Stimulated activated naive B cell treated with anti-CD40 and anti-IgM and Interleukin-4, amounts not matched to agents 10 μg/mL and 1 μg/mL and 100 μg/mL, for 72 hours (primary cell): ENCODE data around the gene DTNB.
A peak's percentile ranks its signal among the peaks of the same experiment; 100 is the strongest.

Experiments used
- ATAC-seq, 2 donors: fragments of 150-1000 bp; cut with Tn5 transposase; replicated peaks; 2 replicates each; pipeline ENCODE4 v1.10.0; 2021; ENCODE audit warnings: moderate library complexity in 1 of 2
- DNase-seq: peaks from one replicate; pipeline ENCODE4 v3.0.0; 2021
- H3K27ac Mint-ChIP-seq: one replicate; pipeline ENCODE4 v1.8.0; 2022; ENCODE audit warnings: mild to moderate bottlenecking, mixed read lengths
- H3K27me3 Mint-ChIP-seq, 2 donors: one replicate each; pipeline ENCODE4 v1.8.0; 2022; ENCODE audit warnings: mixed read lengths in 2 of 2
- H3K36me3 Mint-ChIP-seq, 2 donors: one replicate each; pipeline ENCODE4 v1.8.0; 2022; ENCODE audit warnings: mixed read lengths in 2 of 2, mild to moderate bottlenecking in 1 of 2
- H3K4me1 Mint-ChIP-seq, 2 donors: one replicate each; pipeline ENCODE4 v1.8.0; 2022; ENCODE audit warnings: mixed read lengths in 2 of 2, mild to moderate bottlenecking in 1 of 2
- H3K4me3 Mint-ChIP-seq, 2 donors: one replicate each; pipeline ENCODE4 v1.8.0; 2022; ENCODE audit warnings: mild to moderate bottlenecking in 2 of 2, mixed read lengths in 2 of 2, moderate library complexity in 1 of 2
- H3K9me3 Mint-ChIP-seq, 2 donors: one replicate each; pipeline ENCODE4 v1.8.0; 2022; ENCODE audit warnings: mixed read lengths in 2 of 2, mild to moderate bottlenecking in 1 of 2

The DTNB gene

GRCh38 chr2:25334482-25334881, 338.9 kb downstream of the DTNB start:
- Mint-ChIP-seq H3K36me3 (peaks cover 11 to 33% of the 10 kb centered on the region in 2 donors), H3K4me3 (no peak overlapping the region), H3K9me3 (no peaks in the 10 kb centered on the region), H3K4me1 (peaks cover 54 to 73% of the 10 kb centered on the region in 2 donors), H3K27ac (no peak overlapping the region), H3K27me3 (no peaks in the 10 kb centered on the region)
- DNase-seq (no peak), ATAC-seq (no peak)

GRCh38 chr2:25333981-25334380, 339.4 kb downstream of the DTNB start:
- Mint-ChIP-seq H3K27me3 (no peaks in the 10 kb centered on the region), H3K27ac (no peak overlapping the region), H3K4me3 (no peak overlapping the region), H3K36me3 (peaks cover 11 to 34% of the 10 kb centered on the region in 2 donors), H3K9me3 (no peaks in the 10 kb centered on the region), H3K4me1 (peaks cover 51 to 68% of the 10 kb centered on the region in 2 donors)
- ATAC-seq (no peak), DNase-seq (no peak)

GRCh38 chr2:25332571-25332970, 340.8 kb downstream of the DTNB start:
- no peak overlapping the region for H3K27ac Mint-ChIP-seq
- H3K27me3 Mint-ChIP-seq = peaks cover 0 to 3% of the 10 kb centered on the region in 2 donors
- peaks cover 15 to 46% of the 10 kb centered on the region in 2 donors for H3K36me3 Mint-ChIP-seq
- DNase-seq = no peak
- peaks cover 45 to 57% of the 10 kb centered on the region in 2 donors for H3K4me1 Mint-ChIP-seq
- H3K4me3 Mint-ChIP-seq = no peak overlapping the region
- H3K9me3 Mint-ChIP-seq = peaks cover 4% of the 10 kb centered on the region in 2 donors
- ATAC-seq = no peak

GRCh38 chr2:25331686-25332365, 341.6 kb downstream of the DTNB start:
- DNase-seq (no peak), ATAC-seq (peak in 1 of 2 donors; percentile 63)
- H3K9me3 Mint-ChIP-seq = peaks cover 9 to 11% of the 10 kb centered on the region in 2 donors
- H3K4me3 Mint-ChIP-seq = no peak overlapping the region
- H3K27ac Mint-ChIP-seq = no peak overlapping the region
- H3K36me3 Mint-ChIP-seq = peaks cover 22 to 47% of the 10 kb centered on the region in 2 donors
- H3K27me3 Mint-ChIP-seq = peaks cover 0 to 8% of the 10 kb centered on the region in 2 donors
- H3K4me1 Mint-ChIP-seq = peaks cover 39 to 49% of the 10 kb centered on the region in 2 donors

- Mint-ChIP-seq H3K4me3 (no peak overlapping the region), H3K9me3 (peaks cover 13 to 17% of the 10 kb centered on the region in 2 donors), H3K4me1 (peaks cover 33 to 41% of the 10 kb centered on the region in 2 donors), H3K27ac (no peak overlapping the region), H3K36me3 (peaks cover 29 to 54% of the 10 kb centered on the region in 2 donors), H3K27me3 (peaks cover 4 to 13% of the 10 kb centered on the region in 2 donors)
- DNase-seq (no peak), ATAC-seq (no peak)
Measured at GRCh38 chr2:25330937-25331336, 342.4 kb downstream of the DTNB start.

- no peak overlapping the region for H3K4me3 Mint-ChIP-seq
- H3K36me3 Mint-ChIP-seq = peaks cover 33 to 59% of the 10 kb centered on the region in 2 donors
- peaks cover 29 to 35% of the 10 kb centered on the region in 2 donors for H3K4me1 Mint-ChIP-seq
- H3K9me3 Mint-ChIP-seq = peaks cover 16 to 20% of the 10 kb centered on the region in 2 donors
- H3K27me3 Mint-ChIP-seq = peaks cover 8 to 14% of the 10 kb centered on the region in 2 donors
- DNase-seq (no peak), ATAC-seq (no peak)
- H3K27ac Mint-ChIP-seq = no peak overlapping the region
Measured at GRCh38 chr2:25330273-25330672, 343.1 kb downstream of the DTNB start.

- Mint-ChIP-seq H3K27ac (no peak overlapping the region), H3K4me1 (peaks cover 18 to 20% of the 10 kb centered on the region in 2 donors)
Measured at GRCh38 chr2:25328152-25329085, 345.0 kb downstream of the DTNB start.

More at GRCh38 chr2:25328152-25329085, 345.0 kb downstream of the DTNB start:
- peaks cover 34 to 59% of the 10 kb centered on the region in 2 donors for H3K36me3 Mint-ChIP-seq
- peaks cover 8 to 14% of the 10 kb centered on the region in 2 donors for H3K27me3 Mint-ChIP-seq
- no peak for DNase-seq
- H3K4me3 Mint-ChIP-seq = no peak overlapping the region
- peaks cover 16 to 20% of the 10 kb centered on the region in 2 donors for H3K9me3 Mint-ChIP-seq
- no peak for ATAC-seq
